ENCODE measurements around the gene GAB1.
"Not testable (repeated sequence)": the region's sequence is repeated elsewhere in the genome, so short reads cannot be mapped to it uniquely, and the experiment has no call there.

Gene GAB1

DNA sequence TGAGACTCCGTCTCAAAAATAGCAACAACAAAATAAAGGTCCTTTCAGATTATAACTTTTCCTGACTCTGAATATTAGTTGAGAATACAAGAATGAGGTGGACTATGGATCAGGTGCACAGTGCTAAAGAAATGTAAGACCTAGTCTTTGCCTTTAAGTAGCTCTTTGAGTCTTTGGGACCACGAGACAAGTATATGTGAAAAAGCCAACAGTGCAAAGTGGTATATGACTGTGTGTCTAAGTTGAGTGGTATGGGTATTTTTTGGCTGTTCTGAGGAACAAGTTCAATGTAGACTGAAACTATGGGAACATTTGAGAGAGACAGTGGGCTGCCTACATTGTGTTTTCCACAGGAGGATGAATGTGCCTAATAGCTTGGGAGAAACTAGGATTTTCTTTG lies 2.8 kb downstream of the GAB1 start:
- DNase-seq = no peak

GRCh38 chr4:143341186-143341755 lies 4.6 kb downstream of the GAB1 start:
- no peak for DNase-seq

DNA sequence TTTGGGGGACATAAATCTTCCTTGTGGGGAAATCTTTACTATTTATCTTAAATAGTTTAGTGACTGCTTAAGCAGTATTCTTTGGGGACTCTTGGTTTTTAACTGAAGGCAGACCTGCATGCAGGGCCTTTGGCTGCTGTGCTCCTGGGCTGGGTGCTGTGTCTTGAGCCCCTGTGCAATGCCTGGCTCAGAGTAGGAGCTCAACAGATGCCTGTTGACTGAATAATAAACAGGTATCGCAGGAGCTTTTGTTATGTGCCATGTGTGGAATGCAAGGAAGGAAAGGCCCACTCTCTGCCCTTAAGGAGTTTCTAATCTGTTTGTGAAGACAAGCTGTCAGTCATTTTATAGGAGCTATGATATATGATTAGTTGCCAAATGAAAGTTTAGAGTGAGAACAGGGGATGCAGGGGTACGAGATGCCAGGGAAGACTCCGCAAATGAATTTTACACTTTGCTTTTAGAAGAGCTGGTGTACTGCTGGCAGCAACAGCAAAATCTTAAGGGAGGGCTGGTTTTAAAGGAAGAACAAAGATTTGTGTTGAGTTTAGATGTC lies 6.7 kb downstream of the GAB1 start:
- no peak for DNase-seq

DNA sequence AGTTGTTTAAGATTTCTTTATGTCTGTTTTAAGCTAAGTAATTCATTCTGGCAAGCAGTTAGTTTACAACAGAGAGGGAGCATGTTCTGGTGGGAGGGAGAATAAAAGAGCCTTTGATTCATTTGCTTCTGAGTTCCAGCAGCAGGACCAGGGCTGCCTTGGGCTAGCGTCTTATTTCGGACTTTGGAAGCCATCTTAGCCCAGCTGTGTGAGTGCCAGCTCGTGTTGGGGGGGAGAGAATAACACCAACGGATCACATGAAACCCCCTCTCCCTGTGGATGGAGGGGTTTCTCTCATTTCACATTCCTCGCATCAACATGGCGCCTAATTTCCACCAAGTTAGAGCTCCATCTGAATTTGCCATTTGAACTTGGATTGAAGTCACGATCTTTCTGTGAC lies 7.4 kb downstream of the GAB1 start:
- no peak for DNase-seq

GRCh38 chr4:143344774-143345173 lies 8.1 kb downstream of the GAB1 start:
- no peak for DNase-seq

DNA sequence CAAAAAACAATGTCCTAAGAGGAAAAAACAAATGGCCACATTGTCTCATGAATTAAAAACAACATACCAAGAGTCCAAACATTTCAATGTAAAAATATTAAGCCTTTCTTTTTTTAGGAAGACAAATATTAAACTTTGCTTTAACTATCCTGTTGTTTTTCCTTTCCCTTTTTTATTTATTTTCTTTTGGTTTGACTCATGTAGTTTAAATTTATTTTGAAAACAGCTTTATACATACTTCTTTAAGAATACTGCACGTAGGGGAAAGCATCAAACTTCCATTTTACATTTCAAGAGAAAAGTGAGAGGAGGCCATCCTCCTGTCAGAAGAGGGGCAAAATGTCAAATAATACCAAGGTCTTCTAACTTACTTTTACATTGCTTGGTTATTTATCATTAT lies 8.7 kb downstream of the GAB1 start:
- no peak for DNase-seq

GRCh38 chr4:143346206-143346605 lies 9.5 kb downstream of the GAB1 start:
- no peak for DNase-seq

DNA sequence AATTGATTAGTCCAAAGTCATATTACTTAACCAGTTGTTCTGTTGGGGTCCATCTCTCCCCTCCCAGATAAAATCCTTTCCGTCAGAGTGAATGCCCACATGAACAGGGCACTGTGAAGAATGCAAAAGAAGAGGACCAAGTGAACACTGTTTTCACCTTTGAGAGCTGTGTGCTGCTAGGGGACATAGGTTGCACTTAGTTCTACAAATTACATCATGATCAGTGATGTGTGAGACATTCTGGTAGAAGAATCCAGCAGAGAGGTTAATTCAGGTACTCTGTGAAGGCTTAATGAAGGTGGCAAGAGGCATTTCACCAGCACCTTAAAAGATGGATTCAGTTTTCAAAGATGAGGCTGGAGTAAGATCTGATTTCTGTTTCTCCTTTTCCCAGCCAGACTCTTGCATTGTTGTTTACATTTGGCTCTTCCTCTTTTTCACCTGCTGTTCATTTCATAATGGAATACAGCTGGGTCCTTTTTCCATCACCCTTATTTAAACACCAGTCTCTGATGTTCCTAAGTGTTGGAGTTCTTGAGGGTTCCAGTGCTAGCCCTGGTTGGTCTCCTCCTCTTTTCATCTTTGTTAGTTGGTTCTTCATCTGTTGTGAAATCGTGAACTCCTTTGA lies 10.9 kb downstream of the GAB1 start:
- no peak for DNase-seq

DNA sequence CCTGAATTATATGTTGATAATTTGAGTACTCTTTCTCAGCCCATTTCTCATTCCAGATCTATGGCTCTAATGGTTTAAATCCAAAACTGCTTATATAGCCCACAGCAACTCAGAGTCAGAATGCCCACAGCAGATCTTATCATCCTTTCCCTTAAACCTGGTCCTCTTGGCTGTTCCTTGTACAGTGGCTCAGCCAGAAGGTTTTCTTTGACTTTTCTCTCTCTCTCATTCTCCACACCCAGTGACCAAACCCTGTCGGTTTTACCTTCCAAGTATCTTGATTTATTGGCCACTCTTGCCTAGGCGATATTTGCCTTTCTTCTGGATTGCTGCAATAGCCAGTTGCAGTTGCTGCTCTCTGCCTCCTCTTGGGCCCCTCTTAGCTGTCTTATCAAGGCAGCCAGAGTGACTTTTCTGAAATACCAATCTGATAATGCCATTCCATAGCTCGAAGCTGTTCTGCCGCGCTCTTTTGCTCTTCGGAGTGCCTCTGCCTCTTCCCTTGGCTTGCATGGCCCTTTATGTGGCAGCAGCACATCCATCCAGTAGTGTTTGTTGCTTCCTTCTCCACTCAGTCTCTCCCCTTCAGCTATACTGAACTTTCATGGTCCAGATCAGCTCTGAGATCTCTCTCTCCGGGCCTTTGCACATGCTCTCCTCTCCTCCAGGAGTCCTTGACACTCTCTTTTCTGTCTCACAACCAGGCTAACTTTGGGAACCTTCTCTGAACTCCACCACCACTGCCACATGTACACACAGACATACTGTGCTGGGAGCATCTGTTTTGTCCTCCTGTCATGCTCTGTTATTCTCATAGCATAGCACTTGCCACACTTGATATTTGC lies 11.8 kb downstream of the GAB1 start:
- no peak for DNase-seq

DNA sequence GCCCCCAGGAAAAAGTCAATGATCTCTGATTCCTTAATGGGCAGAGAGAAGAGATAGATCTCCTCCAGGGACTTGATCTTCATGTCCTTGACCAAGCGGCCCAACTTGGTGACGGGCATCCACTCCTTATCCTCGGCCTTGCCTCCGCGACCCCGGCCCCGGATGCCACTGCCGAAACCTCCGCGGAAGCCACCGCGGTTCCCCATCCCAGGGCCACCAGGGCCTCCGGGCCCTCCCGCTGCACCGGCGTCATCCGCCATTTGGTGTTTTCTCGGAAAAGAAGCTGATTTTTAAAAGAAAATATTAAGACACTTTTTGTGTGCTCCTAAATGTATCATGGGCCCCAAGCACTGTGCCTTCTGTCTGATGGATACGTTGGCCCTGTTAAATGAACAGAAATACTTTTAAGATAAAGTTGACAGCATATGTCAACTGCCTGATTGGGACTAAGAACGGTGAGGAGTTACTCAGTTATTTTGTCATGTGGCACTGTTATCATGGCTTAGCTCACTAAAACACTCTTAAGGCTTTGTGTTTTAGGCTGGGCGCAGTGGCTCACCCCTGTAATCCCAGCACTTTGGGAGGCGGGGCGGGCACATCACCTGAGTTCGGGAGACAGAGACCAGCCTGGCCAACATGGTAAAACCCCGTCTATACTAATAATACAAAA lies 13.3 kb downstream of the GAB1 start:
- not testable (repeated sequence) for DNase-seq

- no peak for DNase-seq
Observed at GRCh38 chr4:143351149-143351691, 14.5 kb downstream of the GAB1 start.

- DNase-seq = peak; percentile 41
Observed at GRCh38 chr4:143351774-143352451, 15.2 kb downstream of the GAB1 start.

DNA sequence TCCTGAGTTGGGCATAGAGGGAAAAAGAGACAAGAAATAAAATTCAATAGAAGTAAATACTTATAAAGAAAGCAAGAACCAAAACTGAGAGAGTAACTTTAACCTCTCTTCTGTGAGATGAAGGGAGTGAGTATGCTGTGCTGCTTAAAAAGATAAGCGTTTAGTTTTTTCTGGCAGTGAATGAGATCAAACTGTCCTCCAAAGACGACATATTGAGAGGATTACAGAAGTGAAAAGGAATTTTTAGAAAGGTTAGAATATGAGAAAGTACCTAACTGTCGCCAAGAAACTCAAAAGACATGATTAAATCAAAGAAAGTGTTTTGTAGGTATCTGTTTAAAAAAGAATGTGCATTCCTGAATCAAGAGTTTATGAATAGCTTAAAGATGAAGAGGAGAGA lies 16.0 kb downstream of the GAB1 start:
- no peak for DNase-seq

- no peak for DNase-seq
Observed at GRCh38 chr4:143353797-143354196, 17.1 kb downstream of the GAB1 start.

- no peak for DNase-seq
Observed at GRCh38 chr4:143354990-143355389, 18.3 kb downstream of the GAB1 start.

- DNase-seq = no peak
Observed at GRCh38 chr4:143355540-143356217, 19.0 kb downstream of the GAB1 start.

GRCh38 chr4:143356493-143356892 lies 19.8 kb downstream of the GAB1 start:
- no peak for DNase-seq

DNA sequence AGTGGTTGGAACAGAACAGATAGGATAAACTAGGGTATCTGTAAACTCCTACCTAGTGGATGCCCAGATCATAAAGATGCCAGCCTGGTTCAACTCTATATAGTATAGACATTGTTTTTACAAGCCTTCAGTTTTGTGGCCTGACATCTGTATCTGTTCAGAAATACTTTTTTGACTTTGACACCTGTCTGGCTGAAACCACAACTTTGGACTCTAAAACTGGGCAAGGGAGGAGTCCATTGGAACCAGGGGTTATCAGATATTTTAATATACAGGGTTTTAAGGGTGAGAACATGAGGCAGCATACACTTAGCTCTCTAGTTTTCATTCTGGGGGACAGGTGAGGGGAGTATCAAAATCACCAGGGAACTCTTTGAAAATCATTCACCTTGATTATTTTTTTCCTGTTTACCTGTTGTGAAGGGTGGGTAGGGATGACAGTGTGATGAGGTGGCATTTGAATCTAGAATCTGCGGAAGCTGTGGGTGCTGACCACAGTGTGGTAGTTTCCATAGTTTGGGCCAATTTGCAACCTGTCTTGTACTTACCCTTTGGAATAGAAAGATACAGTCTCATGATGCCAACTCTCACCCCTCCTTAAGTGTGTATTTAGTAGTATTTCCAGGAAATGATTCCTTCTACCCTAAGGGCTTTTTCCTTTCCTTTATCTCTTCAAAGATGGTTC lies 20.6 kb downstream of the GAB1 start:
- no peak for DNase-seq

DNA sequence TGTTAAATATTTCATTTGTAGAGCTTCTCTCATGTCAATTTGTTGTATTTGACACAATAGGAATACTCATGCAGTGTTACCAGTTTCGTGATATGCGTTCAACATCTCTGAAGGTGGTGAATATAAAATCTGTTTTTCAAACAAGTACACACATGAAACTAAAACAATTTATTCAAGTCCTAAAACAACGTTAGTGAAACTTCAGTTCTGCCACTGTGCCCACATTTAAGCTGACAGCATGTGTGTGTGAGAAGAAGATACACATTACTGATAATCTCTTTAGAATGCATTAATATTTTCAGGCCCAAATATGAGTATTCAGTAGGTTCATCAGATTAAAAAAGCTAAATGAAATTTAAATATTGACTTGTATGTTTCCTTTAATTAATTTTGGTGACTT lies 21.7 kb downstream of the GAB1 start:
- no peak for DNase-seq

DNA sequence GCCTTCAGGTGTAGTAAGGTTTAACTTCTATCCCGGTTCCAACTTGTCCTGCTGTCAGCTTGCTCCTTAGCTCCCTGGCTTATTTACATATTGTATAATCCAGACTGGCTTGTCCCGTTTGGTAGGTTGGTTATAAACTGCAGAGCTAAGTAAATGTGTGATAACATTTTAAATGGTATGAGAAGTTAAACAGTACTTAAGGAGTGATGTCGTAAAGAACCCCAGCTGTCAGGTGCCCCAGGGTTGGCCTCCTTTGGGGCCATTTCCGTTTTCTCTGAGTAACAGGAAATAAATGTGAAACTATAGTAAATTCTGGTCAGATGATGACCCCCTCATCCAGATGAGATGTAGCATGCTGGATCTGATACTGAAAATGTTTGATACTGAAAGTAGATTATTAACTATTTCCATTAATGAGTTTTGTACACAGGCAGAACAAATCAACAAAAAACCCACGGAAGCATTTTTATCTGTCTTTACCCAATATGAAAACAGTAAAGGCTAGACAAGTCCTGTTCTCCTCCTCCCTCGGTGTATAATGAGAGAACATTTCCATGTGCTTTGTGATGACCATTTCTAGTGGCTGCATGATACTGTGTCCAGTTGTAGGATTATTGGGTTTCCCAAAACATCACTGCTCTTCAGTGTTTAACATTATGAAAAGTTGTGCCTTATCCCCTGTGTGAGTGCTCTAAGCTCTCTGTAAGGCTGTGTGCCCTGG lies 22.4 kb downstream of the GAB1 start:
- DNase-seq = no peak
